Thyroid gland (tissue), 4 donors: ENCODE results near the gene ADAMTSL1. TPM values are rescaled to one million over a fixed set of nuclear protein-coding genes. Genes with fewer than 3 reads are reported as not detected.

Experiments
- DNase-seq, 2 donors: peaks; one replicate each; pipeline ENCODE4 v3.0.0-alpha.2; 2019
- H3K27ac ChIP-seq, 3 donors: fragments of 200-600 bp; sonication (generic); 1 replicate in 2 of 3; 2 replicates in 1 of 3; pipeline ENCODE4 v1.5.1; 2016 to 2019; ENCODE audit warnings: mild to moderate bottlenecking in 1 of 3, moderate library complexity in 1 of 3
- H3K27me3 ChIP-seq: fragments of 200-600 bp; sonication (generic); one replicate; pipeline ENCODE4 v1.5.1; 2019
- H3K36me3 ChIP-seq, 2 donors: fragments of 200-600 bp; sonication (generic); one replicate each; pipeline ENCODE4 v1.5.1; 2016 to 2019
- H3K4me1 ChIP-seq, 2 donors: fragments of 200-600 bp; sonication (generic); one replicate each; pipeline ENCODE4 v1.5.1; 2017 to 2019
- H3K4me3 ChIP-seq, 3 donors: fragments of 200-600 bp; sonication (generic); replicated peaks in 1 of 3; 1 replicate in 2 of 3; 2 replicates in 1 of 3; pipeline ENCODE4 v1.5.1; 2016; ENCODE audit warnings: mild to moderate bottlenecking in 1 of 3
- H3K9me3 ChIP-seq: fragments of 200-600 bp; sonication (generic); one replicate; pipeline ENCODE4 v1.5.1; 2017
- POLR2A ChIP-seq, 2 donors: fragments of 450-650 bp; IDR thresholded peaks; one replicate each; pipeline ENCODE4 v1.6.1; 2017; ENCODE audit warnings: antibody characterized with exemption in 2 of 2, mild to moderate bottlenecking in 2 of 2, moderate library complexity in 1 of 2
- WGBS, 2 donors: methylation state at CpG; one replicate each; pipeline ENCODE4 v1.1.5; 2017; 5-methylcytosine and 5-hydroxymethylcytosine counted together
- intact Hi-C: fragments of 100-400 bp; cut with DNase I; formaldehyde crosslinking; loops from one replicate; pipeline ENCODE4 v1.15.1; 2023
- total RNA-seq, 4 donors: library from RNA; depleted of rRNA; stranded (reverse); fragments of >200 nt; gene quantifications; one replicate each; pipeline ENCODE4 v1.2.3, GENCODE V29; 2016
- TF ChIP-seq, protein P1 (sequence below), 6 experiments: fragments of 200-600 bp in 3 of 6; fragments of 450-650 bp in 3 of 6; sonication (generic) in 3 of 6; IDR thresholded peaks; one replicate each; pipeline ENCODE4 v1.5.1; 2016 to 2019; ENCODE audit warnings: antibody characterized with exemption in 6 of 6, mild to moderate bottlenecking in 2 of 6, inconsistent platforms in 1 of 6, moderate library complexity in 1 of 6

ADAMTSL1 gene
- total RNA-seq, 4 donors from 2014 or later: 1.6 to 9.0 (median 4.8) TPM

GRCh38 chr9:18569941-18570630 lies 96.1 kb downstream of the ADAMTSL1 start:
- WGBS, 2 donors: 84 to 94% methylated on average over 3 of the region's 3 CpGs
- DNase-seq: no peak
- no peaks in the 10 kb centered on the region for H3K9me3 ChIP-seq
- H3K27ac ChIP-seq: no peak overlapping the region
- intact Hi-C loops: no loop called here
- H3K4me3 ChIP-seq: no peak overlapping the region
- H3K4me1 ChIP-seq: peaks cover 0 to 6% of the 10 kb centered on the region in 2 donors
- H3K36me3 ChIP-seq: no peaks in the 10 kb centered on the region
- H3K27me3 ChIP-seq: no peaks in the 10 kb centered on the region
- TF ChIP-seq, protein P1, sequence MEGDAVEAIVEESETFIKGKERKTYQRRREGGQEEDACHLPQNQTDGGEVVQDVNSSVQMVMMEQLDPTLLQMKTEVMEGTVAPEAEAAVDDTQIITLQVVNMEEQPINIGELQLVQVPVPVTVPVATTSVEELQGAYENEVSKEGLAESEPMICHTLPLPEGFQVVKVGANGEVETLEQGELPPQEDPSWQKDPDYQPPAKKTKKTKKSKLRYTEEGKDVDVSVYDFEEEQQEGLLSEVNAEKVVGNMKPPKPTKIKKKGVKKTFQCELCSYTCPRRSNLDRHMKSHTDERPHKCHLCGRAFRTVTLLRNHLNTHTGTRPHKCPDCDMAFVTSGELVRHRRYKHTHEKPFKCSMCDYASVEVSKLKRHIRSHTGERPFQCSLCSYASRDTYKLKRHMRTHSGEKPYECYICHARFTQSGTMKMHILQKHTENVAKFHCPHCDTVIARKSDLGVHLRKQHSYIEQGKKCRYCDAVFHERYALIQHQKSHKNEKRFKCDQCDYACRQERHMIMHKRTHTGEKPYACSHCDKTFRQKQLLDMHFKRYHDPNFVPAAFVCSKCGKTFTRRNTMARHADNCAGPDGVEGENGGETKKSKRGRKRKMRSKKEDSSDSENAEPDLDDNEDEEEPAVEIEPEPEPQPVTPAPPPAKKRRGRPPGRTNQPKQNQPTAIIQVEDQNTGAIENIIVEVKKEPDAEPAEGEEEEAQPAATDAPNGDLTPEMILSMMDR (IDR thresholded peaks at IDR 0.05): no peak
- no peak for TF ChIP-seq POLR2A (IDR thresholded peaks at IDR 0.05)

DNA sequence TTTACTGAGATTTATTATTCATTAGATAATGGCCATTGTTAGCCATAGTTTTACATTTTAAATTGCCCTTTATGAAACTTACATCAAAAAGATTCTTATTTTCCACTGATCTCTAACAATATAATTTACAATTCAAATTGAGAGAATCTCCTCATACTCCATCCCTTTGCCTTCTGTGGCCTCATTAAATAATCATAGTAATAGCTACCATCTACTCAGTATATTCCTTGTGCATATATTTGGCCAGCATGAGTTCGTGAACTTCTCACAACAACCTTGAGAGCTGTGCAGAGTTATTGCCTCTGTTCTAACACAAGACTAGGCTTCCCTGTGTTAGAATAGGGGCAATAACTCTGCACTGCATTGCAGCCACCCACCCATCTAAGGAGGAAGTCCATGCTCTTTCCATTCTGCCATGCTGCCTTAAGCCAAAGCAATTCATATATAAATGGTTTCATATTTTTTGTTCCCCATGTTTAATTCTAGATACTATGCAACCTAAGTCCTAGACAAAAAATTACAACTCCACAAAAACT lies 99.1 kb downstream of the ADAMTSL1 start:
- Histone ChIP-seq H3K36me3 (no peaks in the 10 kb centered on the region), H3K4me3 (no peak overlapping the region), H3K27me3 (no peaks in the 10 kb centered on the region), H3K9me3 (no peaks in the 10 kb centered on the region), H3K4me1 (peaks cover 0 to 6% of the 10 kb centered on the region in 2 donors), H3K27ac (no peak overlapping the region)
- WGBS, 2 donors: 90 to 97% methylated on average over 1 of the region's 1 CpG
- TF ChIP-seq, protein P1 (IDR thresholded peaks at IDR 0.05): no peak
- no peak for TF ChIP-seq POLR2A (IDR thresholded peaks at IDR 0.05)
- intact Hi-C loops: no loop called here
- no peak for DNase-seq

GRCh38 chr9:18575686-18576085 lies 101.7 kb downstream of the ADAMTSL1 start:
- intact Hi-C loops: no loop called here
- no peak overlapping the region for H3K27ac ChIP-seq
- 36 to 65% methylated on average over 1 of the region's 1 CpG for WGBS, 2 donors
- no peak for DNase-seq
- TF ChIP-seq POLR2A (IDR thresholded peaks at IDR 0.05): no peak
- TF ChIP-seq, protein P1 (IDR thresholded peaks at IDR 0.05): no peak
- H3K27me3 ChIP-seq: no peaks in the 10 kb centered on the region
- no peaks in the 10 kb centered on the region for H3K4me1 ChIP-seq
- H3K9me3 ChIP-seq: no peaks in the 10 kb centered on the region
- no peak overlapping the region for H3K4me3 ChIP-seq
- H3K36me3 ChIP-seq: no peaks in the 10 kb centered on the region

- Histone ChIP-seq H3K27ac (no peak overlapping the region), H3K4me3 (no peak overlapping the region), H3K9me3 (no peaks in the 10 kb centered on the region), H3K27me3 (no peaks in the 10 kb centered on the region), H3K4me1 (no peaks in the 10 kb centered on the region), H3K36me3 (no peaks in the 10 kb centered on the region)
- intact Hi-C loops: no loop called here
- no peak for DNase-seq
- no peak for TF ChIP-seq POLR2A (IDR thresholded peaks at IDR 0.05)
- TF ChIP-seq, protein P1 (IDR thresholded peaks at IDR 0.05): no peak
- 92% methylated on average over 2 of the region's 2 CpGs for WGBS, 2 donors
Observed at GRCh38 chr9:18579536-18579935, 105.6 kb downstream of the ADAMTSL1 start.

DNA sequence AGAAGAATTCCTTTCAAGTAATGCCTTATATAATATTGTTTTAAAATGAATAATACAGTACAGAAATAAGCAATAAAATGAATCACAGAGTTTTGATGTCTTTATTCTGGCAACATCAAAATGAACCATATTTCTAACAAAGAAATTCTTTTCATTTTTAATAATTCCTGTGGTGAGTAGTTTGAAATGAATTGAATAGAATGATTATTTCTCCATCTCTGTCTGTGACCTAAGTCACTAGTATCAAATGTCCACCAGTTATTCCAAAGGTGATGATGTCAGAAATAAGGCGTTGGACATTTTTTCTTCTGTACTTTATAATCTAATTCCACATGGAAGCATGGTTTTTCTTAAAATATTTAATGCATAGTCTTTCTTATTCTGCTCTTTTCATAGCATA lies 106.2 kb downstream of the ADAMTSL1 start:
- no peaks in the 10 kb centered on the region for H3K4me1 ChIP-seq
- WGBS, 2 donors: 84 to 88% methylated on average over 1 of the region's 1 CpG
- no peak overlapping the region for H3K27ac ChIP-seq
- no peaks in the 10 kb centered on the region for H3K9me3 ChIP-seq
- no peaks in the 10 kb centered on the region for H3K27me3 ChIP-seq
- TF ChIP-seq, protein P1 (IDR thresholded peaks at IDR 0.05): no peak
- TF ChIP-seq POLR2A (IDR thresholded peaks at IDR 0.05): no peak
- no peak for DNase-seq
- intact Hi-C loops: no loop called here
- H3K4me3 ChIP-seq: no peak overlapping the region
- H3K36me3 ChIP-seq: no peaks in the 10 kb centered on the region
